Small intestine (tissue), 7 donors: ENCODE results near the gene ANKFN1. TPM values are rescaled to one million over a fixed set of nuclear protein-coding genes. Genes with fewer than 3 reads are reported as not detected.

Source experiments
- DNase-seq, 2 donors: peaks; one replicate each; pipeline versions ENCODE4 v3.0.0 to v3.0.0-alpha.2; 2013
- FAIRE-seq: peaks from 2 replicates; lab custom pipeline; 2012; peaks lifted over from hg19 to GRCh38; lab: Jason Lieb, UNC
- H3K27ac ChIP-seq, 3 donors: one replicate each; pipeline ENCODE4 v1.5.1; 2013; ENCODE audit warnings: low read length in 2 of 3, mild to moderate bottlenecking in 2 of 3, control low read depth in 1 of 3, inconsistent platforms in 1 of 3, low read depth in 1 of 3, moderate library complexity in 1 of 3
- H3K27me3 ChIP-seq, 3 donors: one replicate each; pipeline ENCODE4 v1.6.1; 2013; ENCODE audit warnings: low read length in 3 of 3, inconsistent platforms in 1 of 3; ENCODE audit not compliant: control insufficient read depth in 3 of 3, insufficient read depth in 3 of 3
- H3K36me3 ChIP-seq, 3 donors: one replicate each; pipeline ENCODE4 v1.6.1; 2013; ENCODE audit warnings: low read length in 3 of 3, inconsistent platforms in 1 of 3, low read depth in 1 of 3, mild to moderate bottlenecking in 1 of 3, moderate library complexity in 1 of 3; ENCODE audit not compliant: control insufficient read depth in 3 of 3, insufficient read depth in 2 of 3
- H3K4me1 ChIP-seq, 3 donors: one replicate each; pipeline ENCODE4 v1.6.1; 2013; ENCODE audit warnings: low read length in 2 of 3, inconsistent platforms in 1 of 3, low read depth in 1 of 3, mild to moderate bottlenecking in 1 of 3, moderate library complexity in 1 of 3; ENCODE audit not compliant: control insufficient read depth in 3 of 3, insufficient read depth in 2 of 3
- H3K4me3 ChIP-seq, 3 donors: one replicate each; pipeline ENCODE4 v1.5.1; 2013; ENCODE audit warnings: low read length in 3 of 3, control low read depth in 1 of 3, inconsistent platforms in 1 of 3, low read depth in 1 of 3, mild to moderate bottlenecking in 1 of 3, moderate library complexity in 1 of 3
- H3K9me3 ChIP-seq, 2 donors: one replicate each; pipeline ENCODE4 v1.6.1; 2013; ENCODE audit warnings: low read depth in 1 of 2, low read length in 1 of 2; ENCODE audit not compliant: control insufficient read depth in 2 of 2, insufficient read depth in 1 of 2
- WGBS, 3 donors: extraction: QIAGEN DNeasy Blood & Tissue Kit; methylation state at CpG; one replicate each; pipeline ENCODE4 v1.1.7; 2013; 5-methylcytosine and 5-hydroxymethylcytosine counted together
- polyA plus RNA-seq, 4 donors: library from polyadenylated mRNA; stranded (reverse) in 3 of 4; unstranded in 1 of 4; fragments of 200-250 nt in 3 of 4; fragments of 120-200 nt in 1 of 4; gene quantifications; one replicate each; pipeline versions ENCODE4 v1.2.1 to v1.2.3, GENCODE V29; 2013
- donor health status: healthy with polysubstance abuse.
- donor health status: control.
- donor health status: control.
- donor health status: Bipolar disorder and iron deficiency.
- donor health status: healthy.

The ANKFN1 gene
- polyA plus RNA-seq, 4 donors, result 0.07 to 0.38 TPM; not detected in 2

DNA sequence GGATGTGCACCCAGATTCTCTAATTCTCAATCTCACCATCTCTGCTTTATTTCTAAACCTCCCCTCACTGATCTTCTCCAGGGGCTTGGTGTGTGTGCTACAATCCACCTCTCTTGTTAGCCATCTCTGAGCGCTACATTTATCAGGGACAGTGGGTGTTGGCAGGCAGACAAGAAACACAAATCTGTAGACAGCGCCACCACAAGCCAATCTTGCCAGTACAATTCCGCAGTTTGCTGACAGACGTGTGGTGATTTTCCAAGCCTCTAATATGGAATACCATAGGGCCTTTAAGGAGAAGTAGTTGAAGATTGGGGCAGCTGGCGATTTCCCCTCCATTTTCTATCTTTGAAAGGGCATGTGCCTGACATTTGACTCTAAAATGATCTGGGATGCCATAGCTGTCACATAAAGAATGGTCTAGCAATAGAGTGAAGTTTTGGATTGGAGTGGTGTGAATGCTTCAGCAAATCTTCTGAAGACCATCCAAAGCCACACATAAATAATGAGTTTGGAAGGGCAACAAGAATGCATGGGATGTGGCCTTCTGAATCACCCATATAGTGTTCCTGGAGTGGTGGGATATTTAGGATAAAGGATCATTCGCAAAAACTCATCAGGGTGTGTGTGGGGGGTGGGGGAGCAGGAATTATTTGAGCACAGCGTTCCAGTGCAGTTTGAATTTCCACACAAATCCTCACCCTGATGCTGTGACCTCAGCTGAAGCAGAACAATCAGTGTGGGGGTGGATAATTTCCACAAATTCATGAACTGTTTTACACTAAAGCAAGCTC is 12.0 kb upstream of the ANKFN1 start:
- DNase-seq, result no peak
- Histone ChIP-seq H3K4me1 (peaks cover 0 to 24% (median 9%) of the 10 kb centered on the region in 3 donors), H3K27ac (no peak overlapping the region), H3K27me3 (no peaks in the 10 kb centered on the region), H3K4me3 (no peak overlapping the region), H3K9me3 (peaks cover 0 to 3% of the 10 kb centered on the region in 2 donors), H3K36me3 (no peaks in the 10 kb centered on the region)
- 79 to 93% (median 84%) methylated on average over 7 of the region's 7 CpGs for WGBS, 3 donors
- no peak for FAIRE-seq

DNA sequence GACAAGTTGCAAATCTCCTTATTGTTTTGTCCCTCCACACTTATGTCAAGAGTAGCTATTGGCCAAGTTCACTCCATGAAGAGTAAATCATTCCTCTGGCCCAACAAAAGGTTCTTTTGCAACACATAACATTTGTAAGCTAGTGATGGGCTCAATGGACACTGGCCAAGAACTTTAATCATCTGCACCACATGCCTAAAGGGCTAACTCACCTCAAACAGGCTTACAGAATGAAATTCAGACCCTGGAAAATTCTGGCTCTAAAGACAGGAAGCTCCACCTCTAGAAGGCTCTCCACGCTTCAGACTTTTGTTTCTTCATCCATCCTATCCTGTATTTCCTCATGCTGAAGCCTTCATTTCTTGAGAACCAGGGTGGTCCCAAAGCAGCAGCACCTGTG is 10.9 kb upstream of the ANKFN1 start:
- no peaks in the 10 kb centered on the region for H3K27me3 ChIP-seq
- H3K36me3 ChIP-seq, result no peaks in the 10 kb centered on the region
- FAIRE-seq (no peak), DNase-seq (no peak)
- H3K9me3 ChIP-seq, result peaks cover 0 to 7% of the 10 kb centered on the region in 2 donors
- no peak overlapping the region for H3K27ac ChIP-seq
- H3K4me3 ChIP-seq, result no peak overlapping the region
- H3K4me1 ChIP-seq, result peaks cover 0 to 32% (median 10%) of the 10 kb centered on the region in 3 donors
- WGBS, 3 donors, result 78 to 83% (median 81%) methylated on average over 1 of the region's 1 CpG

DNA sequence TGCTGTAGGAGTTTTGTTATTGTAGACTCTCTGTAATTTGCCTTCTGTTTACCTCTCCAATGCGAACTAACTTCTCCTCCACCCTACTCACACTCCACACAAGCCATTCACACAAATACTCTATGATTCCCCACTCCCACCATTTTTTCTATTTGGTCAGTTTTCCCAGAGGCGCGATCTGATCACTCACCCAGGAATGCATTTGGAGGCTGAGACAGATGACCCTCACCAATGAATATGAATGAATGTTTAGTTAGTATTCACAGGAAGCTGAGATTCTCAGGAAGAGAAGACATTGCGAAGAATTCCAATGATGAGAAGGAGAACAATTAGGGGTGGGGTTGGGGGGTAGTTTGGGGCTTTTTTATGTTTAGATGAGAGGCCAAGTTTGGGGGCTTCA is 10.5 kb upstream of the ANKFN1 start:
- no peak overlapping the region for H3K27ac ChIP-seq
- DNase-seq (no peak), FAIRE-seq (no peak)
- no peaks in the 10 kb centered on the region for H3K36me3 ChIP-seq
- H3K4me3 ChIP-seq, result no peak overlapping the region
- peaks cover 0 to 34% (median 10%) of the 10 kb centered on the region in 3 donors for H3K4me1 ChIP-seq
- no peaks in the 10 kb centered on the region for H3K27me3 ChIP-seq
- peaks cover 0 to 7% of the 10 kb centered on the region in 2 donors for H3K9me3 ChIP-seq
- WGBS, 3 donors, result 88 to 95% (median 94%) methylated on average over 4 of the region's 4 CpGs

DNA sequence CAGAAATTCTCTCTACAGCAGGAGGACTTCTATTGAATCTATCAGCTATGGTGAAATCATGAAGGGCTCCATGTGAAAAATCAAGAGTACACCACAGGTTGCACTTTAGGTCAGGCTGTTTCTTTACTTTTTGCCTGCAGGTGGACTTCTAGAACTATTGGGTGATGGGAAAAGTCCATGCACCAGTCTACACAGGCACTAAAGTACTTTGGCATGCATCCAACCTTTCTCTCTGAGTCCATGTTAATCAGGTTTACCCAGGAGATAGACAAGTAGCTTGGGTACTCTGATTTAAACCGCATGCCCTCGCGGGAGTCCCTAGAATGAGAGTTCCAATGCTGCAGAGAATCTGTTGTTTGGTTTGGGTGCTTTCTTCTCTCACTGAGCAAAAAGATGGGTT is 9.1 kb upstream of the ANKFN1 start:
- no peaks in the 10 kb centered on the region for H3K27me3 ChIP-seq
- H3K9me3 ChIP-seq, result peaks cover 0 to 7% of the 10 kb centered on the region in 2 donors
- DNase-seq, result peak; percentile 75 to 82
- H3K4me1 ChIP-seq, result peaks cover 0 to 44% (median 10%) of the 10 kb centered on the region in 3 donors
- no peak overlapping the region for H3K4me3 ChIP-seq
- 11 to 67% (median 46%) methylated on average over 3 of the region's 3 CpGs for WGBS, 3 donors
- H3K27ac ChIP-seq, result peak overlapping the region in 1 of 3 donors; percentile 37
- FAIRE-seq, result no peak
- no peaks in the 10 kb centered on the region for H3K36me3 ChIP-seq

DNA sequence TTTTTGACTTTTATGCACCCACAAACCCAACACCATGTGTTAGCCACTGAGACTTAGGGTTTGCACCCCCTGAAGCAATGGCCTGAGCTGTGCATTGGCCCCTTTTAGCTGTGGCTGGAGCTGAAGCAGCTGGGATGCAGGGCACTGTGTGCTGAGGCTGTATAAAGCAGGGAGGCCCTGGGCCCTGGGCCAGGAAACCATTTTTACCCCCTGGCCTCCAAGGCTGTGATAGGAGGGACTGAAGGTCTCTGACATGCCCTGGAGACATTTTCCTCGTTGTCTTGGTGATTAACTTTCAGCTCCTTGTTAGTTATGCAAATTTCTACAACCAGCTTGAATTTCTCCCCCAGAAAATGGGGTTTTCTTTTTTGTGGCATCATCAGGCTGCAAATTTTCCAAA is 6.7 kb upstream of the ANKFN1 start:
- Histone ChIP-seq H3K27me3 (no peaks in the 10 kb centered on the region), H3K36me3 (no peaks in the 10 kb centered on the region), H3K4me3 (no peak overlapping the region), H3K4me1 (peaks cover 0 to 51% (median 10%) of the 10 kb centered on the region in 3 donors), H3K27ac (peak overlapping the region in 1 of 3 donors; percentile 39), H3K9me3 (peaks cover 0 to 7% of the 10 kb centered on the region in 2 donors)
- 22 to 36% (median 35%) methylated on average over 1 of the region's 1 CpG for WGBS, 3 donors
- DNase-seq (peak in 1 of 2 donors; percentile 64), FAIRE-seq (no peak)

DNA sequence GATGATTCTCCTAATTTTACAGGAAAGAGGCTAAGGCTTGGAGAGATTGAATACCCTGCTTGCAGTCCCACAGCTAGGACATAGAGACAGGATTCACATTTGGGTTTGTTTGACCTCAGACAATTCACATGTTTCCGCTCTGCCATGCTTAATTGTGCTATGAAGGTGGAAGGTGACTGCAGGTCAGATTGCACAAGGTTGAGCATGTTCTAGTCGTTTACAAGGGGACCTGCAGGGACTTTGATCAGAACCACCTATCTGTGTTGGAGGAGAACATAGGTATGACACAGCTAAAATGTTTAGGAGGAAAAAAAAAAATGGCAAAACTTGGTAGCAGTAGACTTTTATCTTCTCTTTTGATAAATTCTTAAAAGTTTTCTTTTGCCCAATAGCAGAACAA is 4.9 kb upstream of the ANKFN1 start:
- Histone ChIP-seq H3K36me3 (no peaks in the 10 kb centered on the region), H3K4me1 (peaks cover 0 to 51% (median 10%) of the 10 kb centered on the region in 3 donors), H3K27ac (no peak overlapping the region), H3K27me3 (no peaks in the 10 kb centered on the region), H3K9me3 (peaks cover 0 to 7% of the 10 kb centered on the region in 2 donors), H3K4me3 (no peak overlapping the region)
- FAIRE-seq (no peak), DNase-seq (peak; percentile 3 to 79)
- WGBS, 3 donors, result 41 to 59% (median 47%) methylated on average over 2 of the region's 2 CpGs

DNA sequence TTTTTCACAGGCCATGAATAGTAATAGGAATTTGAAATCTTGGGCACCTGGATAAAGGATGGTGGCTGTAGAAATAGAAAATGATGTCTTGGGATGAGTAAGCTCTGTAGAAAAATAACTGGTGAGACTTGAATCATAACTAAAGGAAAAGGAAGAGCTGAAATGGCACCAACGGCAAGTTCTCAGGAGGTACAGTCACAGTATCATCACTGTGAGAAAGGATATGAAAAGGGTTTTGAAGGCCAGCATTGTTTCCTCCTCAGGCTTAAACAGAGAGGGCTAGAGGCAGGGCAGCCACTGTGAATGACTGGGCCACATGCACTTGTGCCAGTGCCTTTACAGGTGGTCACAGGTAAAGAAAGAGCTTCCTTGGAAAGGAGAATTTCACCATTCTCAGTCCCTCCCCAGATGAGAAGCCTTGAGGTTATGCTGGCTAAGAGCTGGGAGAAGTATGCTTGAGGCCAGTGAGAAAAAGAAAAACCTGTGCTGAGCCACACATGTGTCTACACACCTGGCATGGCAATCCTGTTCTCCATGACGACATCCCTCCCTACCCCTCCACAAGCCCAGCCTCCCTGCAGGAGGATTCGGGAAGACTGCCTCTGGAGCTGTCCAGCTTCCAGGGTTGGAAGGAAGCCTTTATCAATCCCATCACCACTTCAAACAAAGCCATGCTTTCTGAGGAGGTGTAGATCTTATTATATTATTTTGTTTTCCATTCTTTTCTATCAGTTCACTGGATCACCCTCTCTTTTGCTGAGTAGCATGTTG is 3.8 kb upstream of the ANKFN1 start:
- DNase-seq, result no peak

DNA sequence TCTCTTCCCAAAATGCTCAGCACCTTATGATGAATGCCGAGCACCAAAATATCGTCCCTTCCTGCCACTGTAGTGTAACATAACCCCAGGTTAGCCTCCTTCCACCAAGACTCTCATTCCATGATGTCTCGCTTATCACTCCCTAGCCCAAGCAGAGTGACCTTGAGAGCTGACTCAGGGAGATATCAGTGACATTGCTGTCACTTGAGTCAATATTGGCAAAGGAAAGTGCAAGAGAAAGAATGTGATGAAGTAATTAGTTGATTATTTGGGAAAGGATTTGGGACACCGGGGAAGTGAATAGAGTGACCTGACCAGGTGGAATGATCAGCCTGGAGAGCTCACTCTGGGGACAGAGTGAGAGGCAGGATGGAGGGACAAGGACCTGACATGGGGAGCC is 2.6 kb upstream of the ANKFN1 start:
- Histone ChIP-seq H3K4me1 (peaks cover 0 to 30% (median 2%) of the 10 kb centered on the region in 3 donors), H3K9me3 (peaks cover 0 to 7% of the 10 kb centered on the region in 2 donors), H3K27me3 (no peaks in the 10 kb centered on the region), H3K4me3 (no peak overlapping the region), H3K36me3 (no peaks in the 10 kb centered on the region), H3K27ac (no peak overlapping the region)
- no peak for FAIRE-seq
- 72 to 80% (median 76%) methylated on average over 4 of the region's 4 CpGs for WGBS, 3 donors
- DNase-seq, result peak in 1 of 2 donors; percentile 19

More for the DNA sequence above, 3.8 kb upstream of the ANKFN1 start:
- Histone ChIP-seq H3K4me3 (no peak overlapping the region), H3K27ac (no peak overlapping the region), H3K9me3 (peaks cover 0 to 7% of the 10 kb centered on the region in 2 donors), H3K27me3 (no peaks in the 10 kb centered on the region), H3K4me1 (peaks cover 0 to 42% (median 6%) of the 10 kb centered on the region in 3 donors), H3K36me3 (no peaks in the 10 kb centered on the region)
- 62 to 74% (median 69%) methylated on average over 3 of the region's 3 CpGs for WGBS, 3 donors
- FAIRE-seq, result no peak
